Measurements from ENCODE around the gene CLOCK.

CLOCK gene

GRCh38 chr4:55381502-55381901 is 165.2 kb downstream of the CLOCK start:
- DNase-seq (ENCODE audit: low read depth in 2 of 2), result no peak

- no peak for DNase-seq (ENCODE audit: low read depth in 2 of 2)
Measured at GRCh38 chr4:55380576-55380975, 166.1 kb downstream of the CLOCK start.

GRCh38 chr4:55378617-55379467 is 167.9 kb downstream of the CLOCK start:
- no peak for DNase-seq (ENCODE audit: low read depth in 2 of 2)
